AG08395 (cell line): Measurements from ENCODE around the gene SDR42E2.
"Not testable (repeated sequence)": the region's sequence is repeated elsewhere in the genome, so short reads cannot be mapped to it uniquely, and the experiment has no call there.

Experiments used
- DNase-seq: peaks from one replicate; pipeline ENCODE4 v3.0.0; 2012; ENCODE audit warnings: mixed read lengths, low spot score

The SDR42E2 gene

DNA sequence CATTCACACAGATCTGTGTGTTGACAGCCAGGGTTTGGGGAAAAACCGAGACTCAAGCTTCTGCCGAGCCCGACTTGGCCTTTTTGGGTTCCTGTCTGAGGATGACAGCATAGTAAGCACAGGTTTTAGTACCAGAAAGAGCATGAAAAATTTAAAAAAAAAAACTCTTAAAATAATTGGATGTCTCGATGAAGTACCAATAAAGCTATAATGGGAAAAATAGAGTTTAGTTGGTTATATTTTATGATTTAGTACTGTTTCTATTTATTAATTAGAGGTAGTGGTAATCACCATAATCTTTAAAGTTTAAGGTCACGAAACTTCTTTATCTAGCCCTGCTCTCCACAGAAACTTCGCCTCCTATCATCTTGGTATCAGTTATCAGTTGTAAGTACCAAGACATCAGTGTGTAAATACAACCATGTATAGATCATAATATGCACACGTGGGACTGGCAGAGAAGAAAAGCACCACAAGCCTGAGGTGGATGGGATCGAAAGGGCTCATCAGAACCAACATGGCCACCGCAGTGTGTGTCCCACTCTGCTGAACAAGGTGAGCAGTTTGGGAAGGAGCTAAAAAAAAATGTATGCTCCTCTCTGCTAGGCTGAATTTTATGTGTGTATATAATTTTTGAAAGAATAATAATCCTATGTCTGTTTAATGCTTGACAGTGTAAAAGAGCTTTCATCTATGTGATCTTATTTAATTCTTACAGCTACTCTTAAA lies 29.4 kb downstream of the SDR42E2 start:
- no peak for DNase-seq

DNA sequence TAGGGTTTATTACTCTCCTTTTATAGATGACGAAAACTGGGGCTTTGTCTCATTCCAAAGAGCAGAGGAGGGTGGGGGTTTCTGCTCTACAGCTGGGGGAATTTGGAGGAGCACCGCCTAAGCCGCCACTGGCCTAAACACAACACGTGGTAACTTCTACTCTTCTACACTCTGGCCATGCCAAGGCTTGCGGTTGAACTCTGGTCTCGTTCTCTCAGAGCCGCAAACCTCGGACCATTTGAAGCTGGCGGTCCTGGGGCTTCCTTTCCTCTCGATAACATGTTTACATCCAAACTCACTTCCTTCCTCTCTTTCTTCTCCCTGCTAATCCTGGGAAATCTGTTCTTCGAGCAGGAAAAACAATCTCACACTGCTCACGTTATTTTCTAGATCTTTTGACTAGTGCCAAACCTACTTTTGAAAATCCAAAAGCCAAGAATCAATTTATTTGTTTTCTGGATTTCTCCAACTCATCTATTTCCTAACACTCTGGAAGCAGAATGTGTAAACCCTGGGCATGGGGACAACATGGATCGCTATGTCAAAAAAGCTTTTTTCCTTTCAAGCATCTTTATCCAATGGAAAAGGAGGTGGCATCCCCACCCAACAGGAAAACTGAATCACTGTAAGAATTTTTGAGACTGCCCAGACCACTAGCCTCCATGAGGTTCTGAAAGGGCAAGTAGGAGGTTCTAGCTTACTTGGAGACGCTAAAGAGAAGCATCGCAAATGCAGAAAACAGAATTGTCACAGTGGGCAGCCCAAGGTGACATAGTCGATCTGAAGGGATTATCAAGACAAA lies 30.2 kb downstream of the SDR42E2 start:
- DNase-seq, result peak; percentile 82

DNA sequence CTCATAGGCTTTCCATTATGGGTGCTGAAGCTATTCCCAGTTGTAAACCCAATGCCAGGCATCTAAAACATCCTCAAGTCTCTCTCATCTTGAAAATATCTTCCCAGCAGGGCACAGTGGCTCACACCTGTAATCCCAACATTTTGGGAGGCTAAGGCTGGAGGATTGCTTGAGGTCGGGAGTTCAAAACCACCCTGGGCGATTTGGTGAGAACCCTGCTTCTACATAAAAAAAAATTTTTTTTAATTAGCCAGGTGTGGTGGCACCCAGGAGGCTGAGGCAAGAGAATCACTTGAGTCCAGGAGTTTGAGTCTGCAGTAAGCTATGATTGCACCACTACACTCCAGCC lies 30.7 kb downstream of the SDR42E2 start:
- DNase-seq, result no peak

DNA sequence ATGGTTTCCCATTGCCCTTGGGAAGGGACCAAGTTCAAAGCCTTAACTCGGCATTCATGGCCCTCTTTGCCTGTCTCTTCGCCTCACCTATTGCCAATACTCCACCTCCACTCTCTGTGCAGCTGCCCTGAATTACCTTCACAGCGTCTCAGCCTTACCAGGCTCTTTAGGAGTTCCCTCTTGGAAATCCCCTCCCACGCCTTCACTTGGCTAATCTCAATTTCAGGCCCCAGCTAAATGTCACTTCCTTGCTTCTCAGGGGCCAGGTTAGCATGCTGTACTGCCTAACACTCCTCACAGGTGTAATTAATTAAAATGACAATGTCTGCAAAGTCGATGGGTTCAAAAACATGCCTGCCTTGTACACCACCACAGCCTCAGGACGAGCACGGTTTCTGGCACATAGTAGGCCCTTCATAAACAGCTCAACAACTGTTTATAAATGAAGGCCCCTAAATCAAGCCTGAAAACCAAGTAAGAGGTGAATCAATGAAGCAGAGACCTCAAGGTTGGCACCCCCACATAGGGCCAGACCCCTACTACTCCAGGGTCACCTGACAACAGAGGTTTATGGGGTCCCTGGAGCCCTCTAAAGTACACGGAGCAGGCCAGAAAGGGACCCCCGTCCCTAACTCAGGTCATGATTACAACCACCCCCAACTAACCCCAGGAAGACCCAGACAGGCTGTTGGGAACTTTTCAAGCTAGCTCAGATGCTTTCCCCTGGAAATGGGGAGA lies 32.6 kb downstream of the SDR42E2 start:
- no peak for DNase-seq

DNA sequence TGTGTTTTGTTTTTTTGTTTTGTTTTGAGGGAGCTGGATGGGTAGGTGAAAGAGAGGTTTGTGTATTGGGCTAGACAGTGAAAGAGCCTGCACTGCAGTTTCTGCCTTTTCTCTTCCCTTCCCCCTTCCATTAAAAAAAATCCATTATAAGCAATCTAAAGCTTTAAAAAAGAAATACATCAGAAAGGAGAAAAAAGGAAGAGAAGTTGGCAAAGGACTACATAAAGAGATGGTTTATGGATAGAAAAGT lies 33.1 kb downstream of the SDR42E2 start:
- no peak for DNase-seq

DNA sequence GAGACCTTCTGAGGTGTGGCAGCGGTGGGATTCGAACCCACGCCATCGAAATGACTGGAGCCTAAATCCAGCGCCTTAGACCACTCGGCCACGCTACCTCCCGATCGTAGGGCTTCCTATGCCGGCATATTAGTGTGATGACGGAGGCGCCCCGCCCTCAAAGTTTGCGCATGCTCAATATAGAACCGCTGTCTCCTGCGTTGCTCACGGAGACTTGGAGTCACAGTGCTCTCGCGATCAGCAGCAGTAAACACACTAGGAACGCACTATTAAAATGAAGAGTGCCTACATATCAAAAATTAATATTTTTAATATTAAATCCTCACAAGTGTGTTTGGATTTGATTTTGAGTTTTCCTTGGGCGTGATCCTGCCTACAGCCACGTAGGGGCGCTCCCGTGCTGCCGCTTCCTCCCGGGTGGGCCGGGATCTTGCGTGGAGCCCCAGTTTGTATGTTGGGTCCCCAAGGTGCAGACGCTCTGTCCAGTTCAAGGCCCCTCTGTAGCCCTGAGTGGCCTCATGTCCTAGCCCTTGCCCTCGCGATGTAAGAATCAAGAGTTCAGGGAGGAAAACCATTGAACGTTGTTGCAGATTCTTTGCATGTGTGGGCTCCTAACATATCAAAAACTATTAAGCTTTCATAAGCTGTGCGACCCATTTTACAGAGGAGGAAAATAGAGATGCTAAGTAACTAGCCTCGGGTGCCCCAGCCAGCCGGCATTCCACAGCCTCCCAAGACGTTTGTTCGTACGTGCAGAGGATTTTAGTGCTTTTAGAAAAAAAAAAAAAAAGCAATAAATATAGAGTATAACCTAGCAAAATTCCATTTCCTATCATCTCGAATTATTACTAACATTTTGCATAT lies 33.6 kb downstream of the SDR42E2 start:
- DNase-seq, result peak; percentile 80

DNA sequence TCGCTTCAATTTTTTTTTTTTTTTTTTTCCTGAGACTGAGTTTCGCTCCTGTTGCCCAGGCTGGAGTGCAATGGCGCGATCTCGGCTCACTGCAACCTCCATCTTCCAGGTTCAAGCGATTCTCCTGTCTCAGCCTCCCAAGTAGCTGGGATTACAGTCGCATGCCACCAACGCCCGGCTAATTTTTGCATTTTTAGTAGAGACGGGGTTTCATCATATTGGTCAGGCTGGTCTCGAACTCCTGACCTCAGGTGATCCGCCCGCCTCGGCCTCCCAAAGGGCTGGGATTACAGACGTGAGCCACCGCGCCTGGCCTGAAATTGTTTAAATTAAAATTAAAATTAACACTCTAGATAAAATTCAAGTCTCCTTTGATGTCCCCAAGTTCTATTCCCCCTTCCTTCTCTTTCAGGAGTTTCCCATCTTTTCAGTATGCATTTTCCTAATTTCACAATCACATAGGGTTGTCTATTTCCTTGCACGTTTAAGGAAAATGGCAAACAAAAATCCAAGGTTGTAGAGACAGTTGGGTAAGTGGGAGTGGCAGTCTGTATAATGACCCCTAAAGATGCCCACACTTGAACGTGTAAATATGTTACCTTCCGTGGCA lies 34.4 kb downstream of the SDR42E2 start:
- DNase-seq, result not testable (repeated sequence)

DNA sequence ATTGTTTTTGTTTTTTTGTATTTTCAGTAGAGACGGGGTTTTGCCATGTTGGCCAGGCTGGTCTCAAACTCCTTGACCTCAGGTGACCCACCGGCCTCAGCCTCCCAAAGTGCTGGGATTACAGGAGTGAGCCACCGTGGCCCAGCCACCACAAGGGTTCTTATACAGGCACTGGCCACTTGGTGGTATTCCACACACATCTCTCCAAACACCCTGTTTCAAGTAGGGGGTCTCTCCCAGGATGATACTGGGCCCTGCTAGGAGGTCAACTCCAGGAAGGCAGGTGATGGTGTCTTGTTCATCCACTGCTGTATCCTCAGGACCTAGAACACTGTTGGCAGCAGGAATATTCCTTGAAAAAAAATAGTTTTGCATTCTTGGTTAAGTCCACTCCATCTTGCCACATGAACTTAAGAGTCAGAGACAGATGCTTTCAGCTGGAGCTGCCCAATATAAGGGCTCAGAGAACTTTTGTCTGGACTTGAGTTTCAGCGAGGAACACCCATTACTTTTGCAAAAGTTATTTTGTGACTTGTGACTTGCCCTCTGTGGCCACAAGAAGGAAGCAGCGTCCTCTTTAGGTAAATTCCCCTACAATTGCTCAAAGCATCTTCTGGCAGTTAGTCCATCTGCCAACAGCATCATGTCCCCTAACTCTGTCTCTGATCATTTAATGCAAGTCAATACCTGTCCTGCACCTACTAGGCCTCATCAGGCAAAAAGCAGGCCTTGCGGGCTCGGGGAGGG lies 36.4 kb downstream of the SDR42E2 start:
- DNase-seq, result no peak

DNA sequence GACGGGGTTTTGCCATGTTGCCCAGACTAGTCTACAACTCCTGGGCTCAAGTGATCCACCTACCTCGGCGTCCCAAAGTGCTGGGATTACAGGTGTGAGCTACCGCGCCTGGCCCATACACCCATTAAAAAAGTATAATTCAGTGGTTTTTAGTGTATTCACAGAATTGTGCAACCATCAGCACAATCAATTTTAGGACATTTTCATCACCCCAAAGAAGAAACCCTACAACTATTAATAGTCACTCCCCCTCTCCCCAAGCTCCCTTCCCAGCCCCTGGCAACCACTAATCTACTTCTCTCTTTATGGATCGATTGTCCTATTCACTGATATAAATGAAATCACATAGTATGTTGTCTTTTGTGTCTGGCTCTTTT lies 39.9 kb downstream of the SDR42E2 start:
- no peak for DNase-seq

DNA sequence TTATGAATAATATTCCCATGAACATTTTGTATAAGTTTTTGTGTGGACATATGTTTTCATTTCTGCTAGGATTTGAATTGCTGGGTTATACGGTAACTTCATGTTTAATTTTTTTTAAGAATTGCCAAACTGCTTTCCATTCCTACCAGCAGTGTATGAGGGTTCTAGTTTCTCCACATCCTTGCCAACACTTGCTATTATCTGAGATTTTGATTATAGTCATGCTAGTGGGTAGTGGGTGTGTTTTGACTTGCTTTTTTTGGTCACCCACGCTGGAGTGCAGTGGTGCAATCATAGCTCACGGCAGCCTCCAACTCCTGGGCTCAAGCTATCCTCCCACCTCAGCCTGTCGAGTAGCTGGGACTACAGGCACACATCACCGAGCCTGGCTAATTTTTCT lies 40.8 kb downstream of the SDR42E2 start:
- DNase-seq, result no peak

DNA sequence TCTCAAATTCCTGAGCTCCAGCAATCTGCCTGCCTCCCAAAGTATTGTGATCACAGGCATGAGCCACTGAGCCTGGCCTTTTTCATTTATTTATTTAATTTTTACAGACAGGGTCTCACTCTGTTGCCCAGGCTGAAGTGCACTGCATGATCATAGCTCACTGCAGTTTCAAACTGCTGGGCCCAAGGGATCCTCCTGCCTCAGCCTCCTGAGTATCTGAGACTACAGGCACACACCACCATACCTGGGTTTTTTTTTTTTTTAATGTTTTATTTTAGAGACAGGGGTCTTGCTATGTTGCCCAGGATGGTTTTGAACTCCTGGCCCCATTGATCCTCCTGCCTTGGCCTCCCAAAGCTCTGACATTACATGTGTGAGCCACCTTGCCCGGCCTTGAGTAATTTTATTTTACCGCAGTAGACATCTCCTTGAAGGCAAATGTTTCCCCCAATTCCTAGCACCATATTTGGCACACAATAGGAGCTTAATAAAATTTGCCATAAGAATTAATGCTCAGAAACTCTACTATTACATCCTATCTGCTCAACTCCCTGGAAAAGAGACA lies 41.9 kb downstream of the SDR42E2 start:
- DNase-seq, result no peak

DNA sequence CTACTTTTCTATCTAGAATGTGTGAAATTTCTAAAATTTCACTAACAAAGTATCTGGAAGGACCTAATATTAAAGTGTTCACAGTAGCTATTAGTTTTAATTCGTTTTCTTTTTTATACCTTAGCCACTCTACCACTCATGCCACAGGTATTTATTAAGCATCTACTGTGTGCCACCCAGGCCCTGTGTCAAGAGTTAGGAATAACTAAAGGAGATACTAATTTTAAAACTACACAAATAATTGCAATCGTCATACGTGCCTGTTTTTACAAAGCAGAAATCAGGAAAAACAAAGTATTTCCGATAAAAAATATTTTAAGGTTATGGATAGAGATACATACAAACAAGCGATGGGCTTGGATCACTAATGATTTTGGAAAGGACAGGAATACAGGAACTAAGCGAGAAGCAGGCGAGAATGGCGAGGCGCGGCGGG lies 43.3 kb downstream of the SDR42E2 start:
- DNase-seq, result no peak

DNA sequence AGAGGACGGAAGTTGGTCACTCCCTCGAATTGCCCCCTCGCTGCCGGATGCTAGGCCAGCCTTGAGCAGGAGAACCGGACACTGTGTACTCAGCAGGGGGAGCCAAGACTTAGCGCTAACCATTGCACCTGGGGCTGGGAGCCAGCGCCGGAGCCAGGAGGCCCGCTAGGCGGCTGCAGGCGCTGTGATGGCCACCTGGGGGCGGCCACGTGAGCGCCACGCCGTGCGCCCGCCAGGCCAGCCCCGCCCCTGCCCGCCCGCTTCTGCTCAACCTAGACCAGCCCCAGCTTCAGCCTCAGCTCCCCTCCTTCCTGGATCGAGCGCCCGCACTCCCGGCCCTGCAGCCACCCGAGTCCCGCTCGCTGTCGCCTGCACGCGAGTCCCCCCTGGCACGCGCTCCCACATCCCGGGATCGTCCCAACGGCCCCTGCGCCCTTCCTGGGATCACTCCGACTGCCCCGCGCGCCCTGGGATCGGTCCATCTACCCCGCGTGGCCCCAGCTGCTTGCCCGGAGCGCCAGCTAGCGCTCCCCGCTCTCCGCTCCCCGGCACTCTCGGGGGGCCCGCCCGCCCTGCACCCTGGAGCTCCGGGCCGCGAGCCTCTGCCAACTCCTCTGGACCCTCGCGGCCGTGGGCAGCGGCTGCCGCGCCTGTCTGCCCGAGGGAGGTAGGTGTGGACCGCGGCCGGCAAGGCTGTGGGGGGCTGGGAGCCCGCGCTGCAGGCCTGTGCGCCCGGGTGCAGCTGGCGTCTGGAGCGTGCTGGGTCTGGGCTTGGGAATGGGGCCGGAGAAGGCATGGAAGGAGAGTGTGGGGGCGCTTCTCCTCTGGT lies 43.9 kb downstream of the SDR42E2 start, which contains the start of gene EEF2K:
EEF2K (plus strand) TSS at position 266 of the 829 bp plus-strand sequence. CDS start 19,452 bp downstream, outside the sequence.
- peak; percentile 94 for DNase-seq

DNA sequence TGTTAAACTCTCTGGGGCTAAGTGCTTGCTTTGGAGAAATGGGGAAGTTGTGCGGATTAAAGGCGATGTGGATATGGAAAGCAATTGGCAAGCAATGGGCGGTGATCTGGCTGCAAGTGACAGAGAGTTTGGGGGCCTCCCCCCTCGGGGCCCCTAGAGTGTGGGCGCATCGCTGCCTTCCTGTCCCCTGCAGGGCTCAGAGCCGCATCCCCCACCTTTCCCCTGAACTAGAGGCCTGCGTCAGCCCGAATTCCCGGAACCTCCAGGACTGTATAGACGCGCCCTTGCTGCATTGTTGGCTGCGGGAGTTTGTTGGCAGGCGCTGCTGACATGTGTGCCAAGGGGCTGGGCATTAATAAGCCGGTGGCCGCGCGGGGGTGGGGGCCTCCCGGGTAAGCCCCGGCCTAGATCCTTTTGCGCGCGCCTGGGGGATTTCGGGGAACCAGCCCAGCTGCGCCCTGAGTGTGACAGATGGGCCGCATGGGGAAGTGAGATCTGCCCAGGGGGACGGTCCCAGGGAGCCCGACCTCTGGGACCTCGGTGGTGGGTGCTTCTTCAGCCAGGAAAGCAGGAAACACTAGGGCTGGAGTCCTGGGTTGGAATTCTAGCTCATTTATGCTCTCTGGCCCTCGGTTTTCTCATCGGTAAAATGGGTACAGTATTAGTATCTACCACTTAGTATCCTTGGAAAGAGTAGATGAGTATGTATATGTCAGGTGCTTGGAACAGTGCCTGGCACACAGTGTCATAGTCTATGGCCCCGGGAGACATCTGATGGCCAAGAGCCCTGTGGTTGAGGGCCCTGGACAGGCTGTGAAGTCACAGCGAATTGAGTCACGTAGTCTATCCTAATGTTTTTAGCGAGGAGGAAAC lies 44.8 kb downstream of the SDR42E2 start:
- DNase-seq, result peak; percentile 46

DNA sequence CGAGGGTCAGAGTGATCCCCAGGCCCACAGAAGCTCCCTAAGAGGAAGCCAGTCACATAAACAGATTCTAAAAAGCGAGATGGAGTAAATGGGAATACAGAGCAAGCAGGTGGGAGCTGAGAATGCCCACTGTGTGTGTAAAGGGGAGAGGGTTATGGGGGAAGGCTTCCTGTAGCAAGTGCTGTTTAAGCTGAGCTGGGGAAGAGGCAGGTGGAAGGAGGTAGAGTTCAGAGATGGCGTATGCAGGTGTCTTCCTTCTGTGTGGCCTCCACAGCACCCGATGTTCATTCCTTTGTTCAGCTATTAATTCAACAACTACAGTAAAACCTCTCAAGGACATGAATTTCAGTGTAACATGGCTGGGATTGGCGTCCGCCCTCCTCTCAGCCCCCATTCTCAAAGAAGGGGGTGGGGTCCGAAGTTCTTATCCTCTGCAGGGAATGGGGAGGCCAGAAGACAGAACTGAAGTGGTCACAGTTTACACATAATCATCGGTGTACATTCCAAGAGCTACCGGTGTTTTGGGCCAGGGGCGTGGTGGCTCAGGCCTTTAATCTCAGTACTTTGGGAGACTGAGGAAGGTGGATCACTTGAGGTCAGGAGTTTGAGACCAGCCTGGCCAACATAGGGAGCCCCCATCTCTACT lies 45.5 kb downstream of the SDR42E2 start:
- no peak for DNase-seq

DNA sequence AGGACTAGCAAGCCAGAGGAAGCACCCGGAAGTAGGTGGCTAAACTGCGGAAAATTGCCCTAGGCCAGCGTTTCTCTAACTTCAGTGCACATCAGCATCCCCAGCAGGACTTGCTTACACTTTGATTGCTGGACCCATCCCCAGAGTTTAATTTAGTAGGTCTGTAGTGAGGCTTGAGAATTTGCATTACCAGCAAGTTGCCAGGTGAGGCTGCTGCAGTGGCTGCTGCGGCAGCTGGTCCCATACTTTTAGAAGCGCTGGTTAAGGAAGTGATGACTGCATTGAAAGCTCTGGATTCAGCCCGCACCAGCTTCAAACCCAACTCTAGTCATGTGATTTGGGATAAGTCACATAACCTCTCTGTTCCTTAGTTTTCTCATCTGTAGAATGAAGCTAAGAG lies 48.0 kb downstream of the SDR42E2 start:
- no peak for DNase-seq

DNA sequence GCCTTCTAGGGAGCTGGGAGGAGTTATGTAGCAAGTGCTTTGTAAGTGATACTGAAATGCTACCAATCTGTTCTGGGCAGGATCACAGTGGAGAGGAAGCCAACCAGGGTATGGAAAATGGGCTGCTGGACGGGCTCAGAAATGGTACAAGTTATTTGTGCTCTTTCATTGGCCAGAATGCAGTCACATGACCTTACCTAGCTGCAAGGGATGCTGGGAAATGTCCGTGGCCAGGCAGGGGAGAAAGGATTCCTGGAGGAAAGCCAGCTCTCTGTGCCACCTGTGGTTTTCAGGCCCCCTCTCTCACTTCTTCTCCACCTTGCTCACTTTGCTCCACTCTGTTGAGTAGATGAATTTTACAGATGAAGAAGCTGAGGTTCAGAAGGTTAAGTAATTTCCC lies 48.5 kb downstream of the SDR42E2 start:
- DNase-seq, result no peak

DNA sequence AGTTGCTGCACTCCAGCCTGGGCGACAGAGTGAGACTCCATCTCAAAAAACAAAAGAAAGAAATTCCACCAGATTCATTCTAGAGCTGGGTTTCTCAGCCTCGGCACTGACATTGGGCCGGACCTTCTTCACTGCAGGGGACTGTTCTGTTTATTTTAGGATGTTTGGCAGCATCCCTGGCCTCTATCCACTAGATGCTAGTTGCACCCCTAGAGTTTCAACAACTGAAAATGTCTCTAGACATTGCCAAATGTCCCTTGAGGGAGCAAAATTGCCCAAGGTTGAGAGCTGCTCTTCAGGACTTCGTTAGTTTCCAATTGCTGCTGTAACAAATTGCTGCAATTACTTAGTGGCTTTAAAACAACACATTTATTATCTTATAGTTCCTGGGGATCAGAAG lies 50.9 kb downstream of the SDR42E2 start:
- no peak for DNase-seq
